Heart left ventricle (tissue), 16 donors: ENCODE data around the gene DIP2C. TPM values are rescaled to one million over a fixed set of nuclear protein-coding genes. Genes with fewer than 3 reads are reported as not detected.

ENCODE experiments used
- ATAC-seq, 4 donors: fragments of 200-7000 bp; cut with Tn5 transposase; one replicate each; pipeline ENCODE4 v1.9.1; 2020 to 2022; ENCODE audit warnings: moderate library complexity in 4 of 4, mild to moderate bottlenecking in 3 of 4, moderate number of reproducible peaks in 1 of 4
- DNase-seq, 5 donors: peaks; one replicate each; pipeline ENCODE4 v3.0.0-alpha.2; 2020
- H3K27ac ChIP-seq, 12 donors: fragments of 200-600 bp; sonication (generic) in 4 of 12; one replicate each; pipeline versions ENCODE4 v1.5.0 to v1.8.0; 2016 to 2022; ENCODE audit warnings: mild to moderate bottlenecking in 2 of 12
- H3K27me3 ChIP-seq, 9 donors: fragments of 200-600 bp; sonication (generic) in 2 of 9; one replicate each; pipeline versions ENCODE4 v1.5.1 to v1.8.0; 2016 to 2022; ENCODE audit warnings: mild to moderate bottlenecking in 3 of 9
- H3K36me3 ChIP-seq, 9 donors: fragments of 200-600 bp; sonication (generic) in 2 of 9; one replicate each; pipeline versions ENCODE4 v1.5.0 to v1.8.0; 2018 to 2022; ENCODE audit warnings: mild to moderate bottlenecking in 2 of 9
- H3K4me1 ChIP-seq, 12 donors: fragments of 200-600 bp; sonication (generic) in 4 of 12; one replicate each; pipeline versions ENCODE4 v1.5.0 to v1.8.0; 2016 to 2022; ENCODE audit warnings: mild to moderate bottlenecking in 3 of 12
- H3K4me3 ChIP-seq, 12 donors: fragments of 200-600 bp; sonication (generic) in 4 of 12; one replicate each; pipeline versions ENCODE4 v1.5.0 to v1.8.0; 2017 to 2022; ENCODE audit warnings: mild to moderate bottlenecking in 9 of 12, moderate library complexity in 4 of 12
- H3K9me3 ChIP-seq, 12 donors: fragments of 200-600 bp; sonication (generic) in 4 of 12; one replicate each; pipeline versions ENCODE4 v1.5.0 to v1.8.0; 2016 to 2022; ENCODE audit warnings: mild to moderate bottlenecking in 1 of 12
- CTCF ChIP-seq, 12 donors: fragments of 200-600 bp; sonication (generic) in 4 of 12; IDR thresholded peaks; one replicate each; pipeline versions ENCODE4 v1.5.0 to v1.8.0; 2018 to 2022; ENCODE audit warnings: antibody characterized with exemption in 12 of 12, mild to moderate bottlenecking in 5 of 12
- POLR2A ChIP-seq, 2 donors: fragments of 450-650 bp; IDR thresholded peaks; one replicate each; pipeline ENCODE4 v1.6.1; 2017; ENCODE audit warnings: antibody characterized with exemption in 2 of 2, mild to moderate bottlenecking in 2 of 2, moderate library complexity in 2 of 2
- WGBS, 4 donors: extraction: QIAGEN DNeasy Blood & Tissue Kit in 2 of 4; methylation state at CpG; one replicate each; pipeline versions ENCODE4 v1.1.5 to v1.1.7; 2013 to 2018; 5-methylcytosine and 5-hydroxymethylcytosine counted together
- intact Hi-C, 10 donors: fragments of 100-400 bp; cut with DNase I; formaldehyde crosslinking; loops; one replicate each; pipeline versions ENCODE4 v1.11.1 to v1.14.2; 2022
- polyA plus RNA-seq, 2 donors: library from polyadenylated mRNA; stranded (reverse); fragments of 200-250 nt; gene quantifications; one replicate each; pipeline ENCODE4 v1.2.3, GENCODE V29; 2013
- total RNA-seq, 9 donors: library from RNA; depleted of rRNA in 2 of 9; stranded (reverse); fragments of >200 nt in 2 of 9; fragmentation: NEBNext Ultra II Directional in 3 of 9; extraction: Animal tissue kit (Norgen Biotek cat#: 25700) in 3 of 9; gene quantifications; one replicate each; pipeline versions ENCODE4 v1.1.0 to v1.2.4, GENCODE V29; 2016 to 2023
- donor health status: ischemic (EF 13 %, LVEDD 7.1; RV severe dilation, severe dysfunction).
- donor health status: healthy with polysubstance abuse.
- donor health status: DM: no; HTN: yes; CAD: no.
- donor health status: DM: no; HTN: no; CAD: no.
- donor health status: ischemic (EF 25% LVEDD 6.9; RV normal size, moderate dysfunction).
- donor health status: ischemic (EF 25% LVEDD 5.7; RV mildly dilated, moderate dysfunction).
- donor health status: healthy.
- donor health status: DM: yes; HTN: yes; CAD: no.
- donor health status: ischemic (EF 35%, LVEDD 5.7; RV mildly dilated, moderate dysfunction).
- donor health status: nonischemic (EF 11% LVEDD 7.7; RV severe dilation, severe dysfunction).
- donor health status: DM: yes; HTN: yes; CAD: no.
- donor health status: PGD.
- donor health status: ischemic (EF 29% LVEDD 5.4; RV normal size, mild dysfunction).
- donor health status: nonischemic (EF 23%, LVEDD 6.1; RV moderate dilation, normal function).

The DIP2C gene
- total and polyA plus RNA-seq, 11 donors, result 7.4 to 43.1 (median 28.5) TPM

DNA sequence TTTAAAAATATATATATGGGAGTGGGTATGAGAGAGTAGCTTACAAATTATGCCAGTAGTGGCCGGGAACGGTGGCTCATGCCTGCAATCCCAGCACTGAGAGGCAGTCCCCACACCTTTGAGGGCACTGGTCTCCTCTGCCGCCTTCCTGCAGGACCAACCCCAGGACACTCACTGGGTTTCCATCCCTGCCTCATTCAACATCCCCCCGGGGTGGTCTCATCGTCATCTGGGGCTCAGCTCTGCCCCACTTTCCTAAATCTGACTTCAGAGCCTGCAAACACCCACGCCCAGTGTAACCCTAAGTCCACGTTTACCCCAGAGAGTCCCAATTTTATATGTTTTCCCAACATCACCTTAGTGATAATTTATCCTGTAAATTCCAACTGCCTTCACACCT is 96.5 kb downstream of the DIP2C start:
- H3K27me3 ChIP-seq, result no peaks in the 10 kb centered on the region
- no peak for ATAC-seq
- no peak for TF ChIP-seq CTCF (IDR thresholded peaks at IDR 0.05)
- no peak for TF ChIP-seq POLR2A (IDR thresholded peaks at IDR 0.05)
- H3K4me1 ChIP-seq, result peaks cover 0 to 37% (median 14%) of the 10 kb centered on the region in 12 donors
- 81 to 92% (median 87%) methylated on average over 7 of the region's 7 CpGs for WGBS, 4 donors
- no peak overlapping the region for H3K4me3 ChIP-seq
- H3K9me3 ChIP-seq, result no peaks in the 10 kb centered on the region
- DNase-seq, result no peak
- intact Hi-C loops, result loop anchor here in 1 of 10 donors (5.0 kb wide), 1 partner anchor 194 kb away; no protein-coding TSS in a partner anchor
- H3K36me3 ChIP-seq, result no peaks in the 10 kb centered on the region
- peak overlapping the region in 2 of 12 donors; percentile 67 to 68 for H3K27ac ChIP-seq

GRCh38 chr10:591646-592045 is 97.8 kb downstream of the DIP2C start:
- intact Hi-C loops, result loop anchor here in 1 of 10 donors (5.0 kb wide), 1 partner anchor 196 kb away; no protein-coding TSS in a partner anchor
- 61 to 71% (median 68%) methylated on average over 11 of the region's 11 CpGs for WGBS, 4 donors
- Histone ChIP-seq H3K4me3 (no peak overlapping the region), H3K36me3 (no peaks in the 10 kb centered on the region), H3K9me3 (no peaks in the 10 kb centered on the region), H3K27ac (no peak overlapping the region), H3K4me1 (peaks cover 0 to 37% (median 13%) of the 10 kb centered on the region in 12 donors), H3K27me3 (no peaks in the 10 kb centered on the region)
- DNase-seq (no peak), ATAC-seq (no peak)
- no peak for TF ChIP-seq CTCF (IDR thresholded peaks at IDR 0.05)
- no peak for TF ChIP-seq POLR2A (IDR thresholded peaks at IDR 0.05)

- ATAC-seq (no peak), DNase-seq (no peak)
- Histone ChIP-seq H3K27me3 (no peaks in the 10 kb centered on the region), H3K9me3 (no peaks in the 10 kb centered on the region), H3K4me3 (no peak overlapping the region), H3K4me1 (peaks cover 0 to 44% (median 13%) of the 10 kb centered on the region in 12 donors), H3K27ac (no peak overlapping the region), H3K36me3 (no peaks in the 10 kb centered on the region)
- TF ChIP-seq CTCF (IDR thresholded peaks at IDR 0.05) (no peak), POLR2A (IDR thresholded peaks at IDR 0.05) (no peak)
- WGBS, 4 donors, result 91 to 97% (median 94%) methylated on average over 10 of the region's 10 CpGs
- intact Hi-C loops, result loop anchor here in 1 of 10 donors (5.0 kb wide), 1 partner anchor 197 kb away; no protein-coding TSS in a partner anchor
Measured at GRCh38 chr10:590721-591120, 98.7 kb downstream of the DIP2C start.

GRCh38 chr10:589961-590680 is 99.3 kb downstream of the DIP2C start:
- intact Hi-C loops, result loop anchor here in 5 of 10 donors (5.0 to 10.0 kb wide), 4 partner anchors 195 to 207 kb away; no protein-coding TSS in a partner anchor
- Histone ChIP-seq H3K9me3 (no peaks in the 10 kb centered on the region), H3K36me3 (no peaks in the 10 kb centered on the region), H3K27me3 (no peaks in the 10 kb centered on the region), H3K27ac (no peak overlapping the region), H3K4me3 (no peak overlapping the region), H3K4me1 (peaks cover 0 to 46% (median 13%) of the 10 kb centered on the region in 12 donors)
- TF ChIP-seq CTCF (IDR thresholded peaks at IDR 0.05), result no peak
- no peak for TF ChIP-seq POLR2A (IDR thresholded peaks at IDR 0.05)
- 81 to 88% (median 85%) methylated on average over 21 of the region's 21 CpGs for WGBS, 4 donors
- ATAC-seq (no peak), DNase-seq (no peak)
